ENCODE results near the gene EPHA5. TPM values are rescaled to one million over a fixed set of nuclear protein-coding genes. Genes with fewer than 3 reads are reported as not detected.

EPHA5 gene
- total RNA-seq, 1 experiment from 2014 or later = 0.04 TPM

DNA sequence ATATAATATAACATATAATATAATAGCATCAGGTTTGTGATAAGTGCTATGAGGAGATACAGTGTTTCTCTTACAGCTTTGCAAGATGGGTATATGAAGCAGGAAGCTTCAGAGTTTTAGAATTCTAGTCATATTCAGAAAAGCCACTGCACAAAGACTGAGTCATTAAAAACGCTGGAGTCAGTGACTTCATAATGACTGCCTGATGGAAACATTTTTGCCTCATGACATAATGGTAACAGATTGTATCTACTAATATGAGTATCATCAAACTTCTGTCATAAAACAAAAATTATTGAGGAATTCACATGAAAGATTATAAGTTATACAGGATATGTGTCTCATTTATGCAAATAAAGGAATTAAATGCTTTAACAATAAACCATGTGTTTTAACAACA, 46.8 kb downstream of the EPHA5 start:
- H3K36me3 Mint-ChIP-seq = no peaks in the 10 kb centered on the region
- DNase-seq (ENCODE audit: low spot score) (no peak), ATAC-seq (no peak)
- no peak overlapping the region for H3K4me3 Mint-ChIP-seq
- POLR2A ChIA-PET = no interaction called here
- H3K4me1 Mint-ChIP-seq = no peaks in the 10 kb centered on the region
- H3K9me3 Mint-ChIP-seq = no peaks in the 10 kb centered on the region
- TF ChIP-seq ESRRA (CRISPR knock-in tag; IDR thresholded peaks at IDR 0.05; ENCODE audit: borderline replicate concordance) (no peak), SP1 (CRISPR knock-in tag; conservative IDR thresholded peaks at IDR 0.05) (no peak), CBFB (CRISPR knock-in tag; IDR thresholded peaks at IDR 0.05; ENCODE audit: low read depth) (no peak), IRF2 (CRISPR knock-in tag; IDR thresholded peaks at IDR 0.05; ENCODE audit: borderline replicate concordance, low read depth) (no peak), NR3C1 (CRISPR knock-in tag; conservative IDR thresholded peaks at IDR 0.05; ENCODE audit: low read depth) (no peak), HMGA2 (CRISPR knock-in tag; IDR thresholded peaks at IDR 0.05) (no peak), FOXP1 (CRISPR knock-in tag; IDR thresholded peaks at IDR 0.05; ENCODE audit: borderline replicate concordance) (no peak)
- TF ChIP-seq, protein P1, sequence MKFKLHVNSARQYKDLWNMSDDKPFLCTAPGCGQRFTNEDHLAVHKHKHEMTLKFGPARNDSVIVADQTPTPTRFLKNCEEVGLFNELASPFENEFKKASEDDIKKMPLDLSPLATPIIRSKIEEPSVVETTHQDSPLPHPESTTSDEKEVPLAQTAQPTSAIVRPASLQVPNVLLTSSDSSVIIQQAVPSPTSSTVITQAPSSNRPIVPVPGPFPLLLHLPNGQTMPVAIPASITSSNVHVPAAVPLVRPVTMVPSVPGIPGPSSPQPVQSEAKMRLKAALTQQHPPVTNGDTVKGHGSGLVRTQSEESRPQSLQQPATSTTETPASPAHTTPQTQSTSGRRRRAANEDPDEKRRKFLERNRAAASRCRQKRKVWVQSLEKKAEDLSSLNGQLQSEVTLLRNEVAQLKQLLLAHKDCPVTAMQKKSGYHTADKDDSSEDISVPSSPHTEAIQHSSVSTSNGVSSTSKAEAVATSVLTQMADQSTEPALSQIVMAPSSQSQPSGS (CRISPR knock-in tag; IDR thresholded peaks at IDR 0.05; ENCODE audit: borderline replicate concordance, low read depth) = no peak
- TF ChIP-seq, protein P2, sequence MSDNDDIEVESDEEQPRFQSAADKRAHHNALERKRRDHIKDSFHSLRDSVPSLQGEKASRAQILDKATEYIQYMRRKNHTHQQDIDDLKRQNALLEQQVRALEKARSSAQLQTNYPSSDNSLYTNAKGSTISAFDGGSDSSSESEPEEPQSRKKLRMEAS (CRISPR knock-in tag; IDR thresholded peaks at IDR 0.05) = no peak
- TF ChIP-seq, protein P3, sequence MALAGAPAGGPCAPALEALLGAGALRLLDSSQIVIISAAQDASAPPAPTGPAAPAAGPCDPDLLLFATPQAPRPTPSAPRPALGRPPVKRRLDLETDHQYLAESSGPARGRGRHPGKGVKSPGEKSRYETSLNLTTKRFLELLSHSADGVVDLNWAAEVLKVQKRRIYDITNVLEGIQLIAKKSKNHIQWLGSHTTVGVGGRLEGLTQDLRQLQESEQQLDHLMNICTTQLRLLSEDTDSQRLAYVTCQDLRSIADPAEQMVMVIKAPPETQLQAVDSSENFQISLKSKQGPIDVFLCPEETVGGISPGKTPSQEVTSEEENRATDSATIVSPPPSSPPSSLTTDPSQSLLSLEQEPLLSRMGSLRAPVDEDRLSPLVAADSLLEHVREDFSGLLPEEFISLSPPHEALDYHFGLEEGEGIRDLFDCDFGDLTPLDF (CRISPR knock-in tag; IDR thresholded peaks at IDR 0.05) = no peak
- TF ChIP-seq, protein P4, sequence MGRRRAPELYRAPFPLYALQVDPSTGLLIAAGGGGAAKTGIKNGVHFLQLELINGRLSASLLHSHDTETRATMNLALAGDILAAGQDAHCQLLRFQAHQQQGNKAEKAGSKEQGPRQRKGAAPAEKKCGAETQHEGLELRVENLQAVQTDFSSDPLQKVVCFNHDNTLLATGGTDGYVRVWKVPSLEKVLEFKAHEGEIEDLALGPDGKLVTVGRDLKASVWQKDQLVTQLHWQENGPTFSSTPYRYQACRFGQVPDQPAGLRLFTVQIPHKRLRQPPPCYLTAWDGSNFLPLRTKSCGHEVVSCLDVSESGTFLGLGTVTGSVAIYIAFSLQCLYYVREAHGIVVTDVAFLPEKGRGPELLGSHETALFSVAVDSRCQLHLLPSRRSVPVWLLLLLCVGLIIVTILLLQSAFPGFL (CRISPR knock-in tag; IDR thresholded peaks at IDR 0.05; ENCODE audit: borderline replicate concordance) = no peak
- TF ChIP-seq, protein P5, sequence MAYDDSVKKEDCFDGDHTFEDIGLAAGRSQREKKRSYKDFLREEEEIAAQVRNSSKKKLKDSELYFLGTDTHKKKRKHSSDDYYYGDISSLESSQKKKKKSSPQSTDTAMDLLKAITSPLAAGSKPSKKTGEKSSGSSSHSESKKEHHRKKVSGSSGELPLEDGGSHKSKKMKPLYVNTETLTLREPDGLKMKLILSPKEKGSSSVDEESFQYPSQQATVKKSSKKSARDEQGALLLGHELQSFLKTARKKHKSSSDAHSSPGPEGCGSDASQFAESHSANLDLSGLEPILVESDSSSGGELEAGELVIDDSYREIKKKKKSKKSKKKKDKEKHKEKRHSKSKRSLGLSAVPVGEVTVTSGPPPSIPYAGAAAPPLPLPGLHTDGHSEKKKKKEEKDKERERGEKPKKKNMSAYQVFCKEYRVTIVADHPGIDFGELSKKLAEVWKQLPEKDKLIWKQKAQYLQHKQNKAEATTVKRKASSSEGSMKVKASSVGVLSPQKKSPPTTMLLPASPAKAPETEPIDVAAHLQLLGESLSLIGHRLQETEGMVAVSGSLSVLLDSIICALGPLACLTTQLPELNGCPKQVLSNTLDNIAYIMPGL (CRISPR knock-in tag; IDR thresholded peaks at IDR 0.05) = no peak
- TF ChIP-seq, protein P6, sequence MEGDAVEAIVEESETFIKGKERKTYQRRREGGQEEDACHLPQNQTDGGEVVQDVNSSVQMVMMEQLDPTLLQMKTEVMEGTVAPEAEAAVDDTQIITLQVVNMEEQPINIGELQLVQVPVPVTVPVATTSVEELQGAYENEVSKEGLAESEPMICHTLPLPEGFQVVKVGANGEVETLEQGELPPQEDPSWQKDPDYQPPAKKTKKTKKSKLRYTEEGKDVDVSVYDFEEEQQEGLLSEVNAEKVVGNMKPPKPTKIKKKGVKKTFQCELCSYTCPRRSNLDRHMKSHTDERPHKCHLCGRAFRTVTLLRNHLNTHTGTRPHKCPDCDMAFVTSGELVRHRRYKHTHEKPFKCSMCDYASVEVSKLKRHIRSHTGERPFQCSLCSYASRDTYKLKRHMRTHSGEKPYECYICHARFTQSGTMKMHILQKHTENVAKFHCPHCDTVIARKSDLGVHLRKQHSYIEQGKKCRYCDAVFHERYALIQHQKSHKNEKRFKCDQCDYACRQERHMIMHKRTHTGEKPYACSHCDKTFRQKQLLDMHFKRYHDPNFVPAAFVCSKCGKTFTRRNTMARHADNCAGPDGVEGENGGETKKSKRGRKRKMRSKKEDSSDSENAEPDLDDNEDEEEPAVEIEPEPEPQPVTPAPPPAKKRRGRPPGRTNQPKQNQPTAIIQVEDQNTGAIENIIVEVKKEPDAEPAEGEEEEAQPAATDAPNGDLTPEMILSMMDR (IDR thresholded peaks at IDR 0.05) = no peak
- TF ChIP-seq, protein P7, sequence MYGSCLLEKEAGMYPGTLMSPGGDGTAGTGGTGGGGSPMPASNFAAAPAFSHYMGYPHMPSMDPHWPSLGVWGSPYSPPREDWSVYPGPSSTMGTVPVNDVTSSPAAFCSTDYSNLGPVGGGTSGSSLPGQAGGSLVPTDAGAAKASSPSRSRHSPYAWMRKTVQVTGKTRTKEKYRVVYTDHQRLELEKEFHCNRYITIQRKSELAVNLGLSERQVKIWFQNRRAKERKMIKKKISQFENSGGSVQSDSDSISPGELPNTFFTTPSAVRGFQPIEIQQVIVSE (CRISPR knock-in tag; IDR thresholded peaks at IDR 0.05; ENCODE audit: borderline replicate concordance) = no peak
- H3K27ac Mint-ChIP-seq = no peak overlapping the region
- CTCF ChIA-PET = no interaction called here
- H3K27me3 Mint-ChIP-seq (ENCODE audit: low read depth) = no peaks in the 10 kb centered on the region

DNA sequence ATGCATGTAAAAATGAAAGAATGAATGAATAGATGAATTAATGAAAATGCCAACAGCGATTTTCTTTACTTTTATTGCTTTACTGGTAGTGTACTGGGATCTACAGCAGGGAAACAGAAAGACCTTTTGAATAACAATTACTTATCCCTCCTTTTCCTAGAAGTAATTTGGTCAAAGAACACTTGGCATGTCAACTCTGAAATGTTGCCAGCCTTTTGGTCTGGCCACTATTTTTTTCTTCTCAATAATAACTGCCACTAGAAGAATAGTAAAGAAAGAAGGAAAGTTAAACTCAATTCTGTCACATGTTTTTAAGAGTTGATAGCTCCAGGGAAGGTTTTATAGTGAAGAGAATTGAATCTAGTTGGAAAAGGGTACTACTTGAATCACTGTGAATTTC, 52.9 kb downstream of the EPHA5 start:
- Mint-ChIP-seq H3K4me1 (no peaks in the 10 kb centered on the region), H3K36me3 (no peaks in the 10 kb centered on the region), H3K27ac (no peak overlapping the region), H3K27me3 (ENCODE audit: low read depth) (no peaks in the 10 kb centered on the region), H3K4me3 (no peak overlapping the region), H3K9me3 (no peaks in the 10 kb centered on the region)
- ATAC-seq = no peak
- POLR2A ChIA-PET = no interaction called here
- no peak for DNase-seq (ENCODE audit: low spot score)
- CTCF ChIA-PET = no interaction called here
- TF ChIP-seq JUN (CRISPR knock-in tag; IDR thresholded peaks at IDR 0.05) (no peak), NFATC4 (CRISPR knock-in tag; IDR thresholded peaks at IDR 0.05) (no peak), RELA (CRISPR knock-in tag; IDR thresholded peaks at IDR 0.05; ENCODE audit: borderline replicate concordance) (no peak), NR2C2 (CRISPR knock-in tag; IDR thresholded peaks at IDR 0.05) (no peak), ZNF232 (CRISPR knock-in tag; IDR thresholded peaks at IDR 0.05) (no peak), JAZF1 (CRISPR knock-in tag; IDR thresholded peaks at IDR 0.05) (no peak)
- TF ChIP-seq, protein P8, sequence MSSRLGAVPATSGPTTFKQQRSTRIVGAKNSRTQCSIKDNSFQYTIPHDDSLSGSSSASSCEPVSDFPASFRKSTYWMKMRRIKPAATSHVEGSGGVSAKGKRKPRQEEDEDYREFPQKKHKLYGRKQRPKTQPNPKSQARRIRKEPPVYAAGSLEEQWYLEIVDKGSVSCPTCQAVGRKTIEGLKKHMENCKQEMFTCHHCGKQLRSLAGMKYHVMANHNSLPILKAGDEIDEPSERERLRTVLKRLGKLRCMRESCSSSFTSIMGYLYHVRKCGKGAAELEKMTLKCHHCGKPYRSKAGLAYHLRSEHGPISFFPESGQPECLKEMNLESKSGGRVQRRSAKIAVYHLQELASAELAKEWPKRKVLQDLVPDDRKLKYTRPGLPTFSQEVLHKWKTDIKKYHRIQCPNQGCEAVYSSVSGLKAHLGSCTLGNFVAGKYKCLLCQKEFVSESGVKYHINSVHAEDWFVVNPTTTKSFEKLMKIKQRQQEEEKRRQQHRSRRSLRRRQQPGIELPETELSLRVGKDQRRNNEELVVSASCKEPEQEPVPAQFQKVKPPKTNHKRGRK (CRISPR knock-in tag; IDR thresholded peaks at IDR 0.05; ENCODE audit: borderline replicate concordance) = no peak
- TF ChIP-seq, protein P9, sequence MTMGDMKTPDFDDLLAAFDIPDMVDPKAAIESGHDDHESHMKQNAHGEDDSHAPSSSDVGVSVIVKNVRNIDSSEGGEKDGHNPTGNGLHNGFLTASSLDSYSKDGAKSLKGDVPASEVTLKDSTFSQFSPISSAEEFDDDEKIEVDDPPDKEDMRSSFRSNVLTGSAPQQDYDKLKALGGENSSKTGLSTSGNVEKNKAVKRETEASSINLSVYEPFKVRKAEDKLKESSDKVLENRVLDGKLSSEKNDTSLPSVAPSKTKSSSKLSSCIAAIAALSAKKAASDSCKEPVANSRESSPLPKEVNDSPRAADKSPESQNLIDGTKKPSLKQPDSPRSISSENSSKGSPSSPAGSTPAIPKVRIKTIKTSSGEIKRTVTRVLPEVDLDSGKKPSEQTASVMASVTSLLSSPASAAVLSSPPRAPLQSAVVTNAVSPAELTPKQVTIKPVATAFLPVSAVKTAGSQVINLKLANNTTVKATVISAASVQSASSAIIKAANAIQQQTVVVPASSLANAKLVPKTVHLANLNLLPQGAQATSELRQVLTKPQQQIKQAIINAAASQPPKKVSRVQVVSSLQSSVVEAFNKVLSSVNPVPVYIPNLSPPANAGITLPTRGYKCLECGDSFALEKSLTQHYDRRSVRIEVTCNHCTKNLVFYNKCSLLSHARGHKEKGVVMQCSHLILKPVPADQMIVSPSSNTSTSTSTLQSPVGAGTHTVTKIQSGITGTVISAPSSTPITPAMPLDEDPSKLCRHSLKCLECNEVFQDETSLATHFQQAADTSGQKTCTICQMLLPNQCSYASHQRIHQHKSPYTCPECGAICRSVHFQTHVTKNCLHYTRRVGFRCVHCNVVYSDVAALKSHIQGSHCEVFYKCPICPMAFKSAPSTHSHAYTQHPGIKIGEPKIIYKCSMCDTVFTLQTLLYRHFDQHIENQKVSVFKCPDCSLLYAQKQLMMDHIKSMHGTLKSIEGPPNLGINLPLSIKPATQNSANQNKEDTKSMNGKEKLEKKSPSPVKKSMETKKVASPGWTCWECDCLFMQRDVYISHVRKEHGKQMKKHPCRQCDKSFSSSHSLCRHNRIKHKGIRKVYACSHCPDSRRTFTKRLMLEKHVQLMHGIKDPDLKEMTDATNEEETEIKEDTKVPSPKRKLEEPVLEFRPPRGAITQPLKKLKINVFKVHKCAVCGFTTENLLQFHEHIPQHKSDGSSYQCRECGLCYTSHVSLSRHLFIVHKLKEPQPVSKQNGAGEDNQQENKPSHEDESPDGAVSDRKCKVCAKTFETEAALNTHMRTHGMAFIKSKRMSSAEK (CRISPR knock-in tag; IDR thresholded peaks at IDR 0.05; ENCODE audit: borderline replicate concordance) = no peak

Data from WTC11 (cell line).